ENCODE results near the gene H2BK1. TPM values are rescaled to one million over a fixed set of nuclear protein-coding genes. Genes with fewer than 3 reads are reported as not detected.

The H2BK1 gene
- total RNA-seq, 1 donor from 2014 or later = not detected

- Mint-ChIP-seq H3K27ac (no peak overlapping the region), H3K36me3 (ENCODE audit: low read depth) (no peaks in the 10 kb centered on the region), H3K4me1 (peaks cover 2% of the 10 kb centered on the region), H3K9me3 (no peaks in the 10 kb centered on the region), H3K4me3 (no peak overlapping the region), H3K27me3 (peaks cover 5% of the 10 kb centered on the region)
- DNase-seq = no peak
- intact Hi-C loops (cut with micrococcal nuclease) = no loop called here
Observed at GRCh38 chr7:151195616-151196450, 14.5 kb downstream of the H2BK1 start.

- no peaks in the 10 kb centered on the region for H3K9me3 Mint-ChIP-seq
- DNase-seq = no peak
- peaks cover 8% of the 10 kb centered on the region for H3K27me3 Mint-ChIP-seq
- intact Hi-C loops (cut with micrococcal nuclease) = no loop called here
- peaks cover 2% of the 10 kb centered on the region for H3K4me1 Mint-ChIP-seq
- H3K27ac Mint-ChIP-seq = no peak overlapping the region
- no peak overlapping the region for H3K4me3 Mint-ChIP-seq
- H3K36me3 Mint-ChIP-seq (ENCODE audit: low read depth) = no peaks in the 10 kb centered on the region
Observed at GRCh38 chr7:151194188-151194587, 16.1 kb downstream of the H2BK1 start.

GRCh38 chr7:151193203-151193978, 16.9 kb downstream of the H2BK1 start:
- H3K4me1 Mint-ChIP-seq = peaks cover 2% of the 10 kb centered on the region
- peaks cover 10% of the 10 kb centered on the region for H3K27me3 Mint-ChIP-seq
- H3K4me3 Mint-ChIP-seq = no peak overlapping the region
- intact Hi-C loops (cut with micrococcal nuclease) = no loop called here
- no peaks in the 10 kb centered on the region for H3K36me3 Mint-ChIP-seq (ENCODE audit: low read depth)
- H3K9me3 Mint-ChIP-seq = no peaks in the 10 kb centered on the region
- DNase-seq = no peak
- no peak overlapping the region for H3K27ac Mint-ChIP-seq

- Mint-ChIP-seq H3K27me3 (peaks cover 13% of the 10 kb centered on the region), H3K36me3 (ENCODE audit: low read depth) (no peaks in the 10 kb centered on the region), H3K27ac (no peak overlapping the region), H3K4me3 (no peak overlapping the region), H3K9me3 (no peaks in the 10 kb centered on the region), H3K4me1 (peaks cover 2% of the 10 kb centered on the region)
- intact Hi-C loops (cut with micrococcal nuclease) = no loop called here
- DNase-seq = no peak
Observed at GRCh38 chr7:151192002-151192539, 18.2 kb downstream of the H2BK1 start.

GRCh38 chr7:151191544-151191943, 18.7 kb downstream of the H2BK1 start:
- no peaks in the 10 kb centered on the region for H3K9me3 Mint-ChIP-seq
- H3K4me1 Mint-ChIP-seq = peaks cover 2% of the 10 kb centered on the region
- H3K4me3 Mint-ChIP-seq = no peak overlapping the region
- no peak for DNase-seq
- H3K27me3 Mint-ChIP-seq = peaks cover 13% of the 10 kb centered on the region
- intact Hi-C loops (cut with micrococcal nuclease) = no loop called here
- no peaks in the 10 kb centered on the region for H3K36me3 Mint-ChIP-seq (ENCODE audit: low read depth)
- H3K27ac Mint-ChIP-seq = no peak overlapping the region

- H3K27me3 Mint-ChIP-seq = peaks cover 7% of the 10 kb centered on the region
- intact Hi-C loops (cut with micrococcal nuclease) = no loop called here
- H3K9me3 Mint-ChIP-seq = no peaks in the 10 kb centered on the region
Observed at GRCh38 chr7:151189038-151189437, 21.2 kb downstream of the H2BK1 start.

GRCh38 chr7:151188252-151188542, 22.1 kb downstream of the H2BK1 start:
- Mint-ChIP-seq H3K4me1 (no peaks in the 10 kb centered on the region), H3K9me3 (no peaks in the 10 kb centered on the region), H3K27me3 (peaks cover 7% of the 10 kb centered on the region), H3K4me3 (no peak overlapping the region), H3K27ac (no peak overlapping the region), H3K36me3 (ENCODE audit: low read depth) (no peaks in the 10 kb centered on the region)
- intact Hi-C loops (cut with micrococcal nuclease) = no loop called here
- DNase-seq = no peak

More at GRCh38 chr7:151189038-151189437, 21.2 kb downstream of the H2BK1 start:
- H3K36me3 Mint-ChIP-seq (ENCODE audit: low read depth) = no peaks in the 10 kb centered on the region
- H3K27ac Mint-ChIP-seq = no peak overlapping the region
- H3K4me1 Mint-ChIP-seq = no peaks in the 10 kb centered on the region
- H3K4me3 Mint-ChIP-seq = no peak overlapping the region
- no peak for DNase-seq

- no peaks in the 10 kb centered on the region for H3K36me3 Mint-ChIP-seq (ENCODE audit: low read depth)
- DNase-seq = no peak
- intact Hi-C loops (cut with micrococcal nuclease) = no loop called here
- peaks cover 7% of the 10 kb centered on the region for H3K27me3 Mint-ChIP-seq
- H3K9me3 Mint-ChIP-seq = no peaks in the 10 kb centered on the region
- no peak overlapping the region for H3K27ac Mint-ChIP-seq
- H3K4me3 Mint-ChIP-seq = no peak overlapping the region
- no peaks in the 10 kb centered on the region for H3K4me1 Mint-ChIP-seq
Observed at GRCh38 chr7:151187409-151188251, 22.7 kb downstream of the H2BK1 start.

GRCh38 chr7:151186640-151187408, 23.5 kb downstream of the H2BK1 start, which contains the start of gene ASB10:
ASB10 (minus strand) TSS chr7:151187250; CDS start chr7:151187130, 120 bp downstream.
- no peak within 1 kb of the TSS for H3K27ac Mint-ChIP-seq
- intact Hi-C loops (cut with micrococcal nuclease) = no loop called here
- no peaks in the 10 kb centered on the region for H3K36me3 Mint-ChIP-seq (ENCODE audit: low read depth)
- H3K27me3 Mint-ChIP-seq = peaks cover 9% of the 10 kb centered on the region
- no peaks in the 10 kb centered on the region for H3K4me1 Mint-ChIP-seq
- no peak for DNase-seq
- H3K9me3 Mint-ChIP-seq = no peaks in the 10 kb centered on the region
- no peak within 1 kb of the TSS for H3K4me3 Mint-ChIP-seq

GRCh38 chr7:151185762-151186639, 24.3 kb downstream of the H2BK1 start:
- H3K4me3 Mint-ChIP-seq = no peak overlapping the region
- intact Hi-C loops (cut with micrococcal nuclease) = no loop called here
- H3K27ac Mint-ChIP-seq = no peak overlapping the region
- H3K36me3 Mint-ChIP-seq (ENCODE audit: low read depth) = no peaks in the 10 kb centered on the region
- no peak for DNase-seq
- no peaks in the 10 kb centered on the region for H3K4me1 Mint-ChIP-seq
- H3K9me3 Mint-ChIP-seq = no peaks in the 10 kb centered on the region
- peaks cover 9% of the 10 kb centered on the region for H3K27me3 Mint-ChIP-seq

GRCh38 chr7:151181011-151181431, 29.3 kb downstream of the H2BK1 start:
- H3K4me3 Mint-ChIP-seq = no peak overlapping the region
- no peak overlapping the region for H3K27ac Mint-ChIP-seq
- no peak for DNase-seq
- H3K27me3 Mint-ChIP-seq = peaks cover 14% of the 10 kb centered on the region
- no peaks in the 10 kb centered on the region for H3K4me1 Mint-ChIP-seq
- H3K36me3 Mint-ChIP-seq (ENCODE audit: low read depth) = no peaks in the 10 kb centered on the region
- H3K9me3 Mint-ChIP-seq = no peaks in the 10 kb centered on the region
- intact Hi-C loops (cut with micrococcal nuclease) = no loop called here

DNA sequence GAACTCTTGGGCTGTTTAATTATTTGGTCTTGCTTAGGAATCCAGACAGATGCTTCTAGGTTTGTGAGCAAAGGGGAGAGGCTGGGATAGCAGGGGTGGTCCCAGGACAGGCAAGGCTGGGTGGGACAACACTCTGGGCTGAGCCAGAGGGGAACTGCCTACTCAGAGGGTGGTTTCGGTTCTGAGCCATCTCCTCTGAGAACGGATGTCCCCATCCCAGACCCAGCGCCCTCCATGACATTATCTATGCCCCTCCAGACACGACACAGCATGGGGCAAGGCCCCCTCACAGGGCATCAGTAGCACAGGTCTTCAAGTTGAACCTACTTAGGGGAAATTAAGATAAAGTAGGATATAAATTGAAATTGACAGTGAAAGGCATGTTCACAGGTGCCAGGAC, 30.3 kb downstream of the H2BK1 start:
- intact Hi-C loops (cut with micrococcal nuclease) = no loop called here
- H3K9me3 Mint-ChIP-seq = no peaks in the 10 kb centered on the region

More for the DNA sequence above, 30.3 kb downstream of the H2BK1 start:
- H3K27ac Mint-ChIP-seq = no peak overlapping the region
- peaks cover 14% of the 10 kb centered on the region for H3K27me3 Mint-ChIP-seq
- no peaks in the 10 kb centered on the region for H3K4me1 Mint-ChIP-seq
- no peak overlapping the region for H3K4me3 Mint-ChIP-seq
- no peaks in the 10 kb centered on the region for H3K36me3 Mint-ChIP-seq (ENCODE audit: low read depth)
- no peak for DNase-seq

All from activated CD4-positive, alpha-beta T cell treated with anti-CD3 and anti-CD28 coated beads, Interleukin-2, amount 10 ng/mL, durations not matched to agents 24 days and 14 days (primary cell).